SK-N-SH (cell line): ENCODE results near the gene NECTIN3. TPM values are rescaled to one million over a fixed set of nuclear protein-coding genes. Genes with fewer than 3 reads are reported as not detected.

Experiments used
- CTCF ChIA-PET: fragments of 300-600, 350-600 bp; formaldehyde crosslinking; extraction: SDS; loops from one replicate; lab custom pipeline; 2021; lab: Yijun Ruan, JAX
- POLR2A ChIA-PET: fragments of 350-600 bp; sonication (Branson Sonifier 250); formaldehyde crosslinking; extraction: SDS; loops from one replicate; lab custom pipeline; 2020; ENCODE audit warnings: antibody characterized with exemption, inconsistent platforms; lab: Yijun Ruan, JAX
- DNase-seq: peaks from one replicate; pipeline ENCODE4 v3.0.0; 2012
- H2AFZ ChIP-seq: fragments of 200-600 bp; sonication (generic); 2 replicates; pipeline ENCODE4 v1.8.1; 2016; ENCODE audit warnings: antibody characterized with exemption, mild to moderate bottlenecking, low read depth
- H3F3A ChIP-seq: fragments of 200-600 bp; sonication (generic); replicated peaks from 2 replicates; pipeline ENCODE3; 2016; ENCODE audit warnings: antibody characterized with exemption, mild to moderate bottlenecking; ENCODE audit not compliant: insufficient read depth
- H3K27ac ChIP-seq, 2 experiments: fragments of 200-500 bp in 1 of 2; fragments of 200-600 bp in 1 of 2; sonication (Bioruptor generic) in 1 of 2; sonication (generic), shearing (Covaris generic) in 1 of 2; 2 replicates each; pipeline versions ENCODE4 v1.5.1 to v1.6.1; 2014 to 2016; ENCODE audit warnings: low read depth in 2 of 2, inconsistent platforms in 1 of 2, low read length in 1 of 2, mild to moderate bottlenecking in 1 of 2, mixed read lengths in 1 of 2
- H3K27me3 ChIP-seq: fragments of 200-600 bp; sonication (generic), shearing (Covaris generic); 2 replicates; pipeline ENCODE4 v1.6.1; 2016; ENCODE audit warnings: mixed run types; ENCODE audit not compliant: insufficient read depth
- H3K36me3 ChIP-seq, 2 experiments: fragments of 200-500 bp in 1 of 2; fragments of 200-600 bp in 1 of 2; sonication (Bioruptor generic) in 1 of 2; sonication (generic) in 1 of 2; replicated peaks in 1 of 2; 2 replicates each; pipeline versions ENCODE3 to v1.5.1; 2014 to 2016; ENCODE audit warnings: low read length in 1 of 2, mild to moderate bottlenecking in 1 of 2; ENCODE audit not compliant: insufficient read depth in 2 of 2, control insufficient read depth in 1 of 2
- H3K4me1 ChIP-seq, 2 experiments: fragments of 200-500 bp in 1 of 2; fragments of 200-600 bp in 1 of 2; sonication (Bioruptor generic) in 1 of 2; sonication (generic), shearing (Covaris generic) in 1 of 2; 2 replicates each; pipeline versions ENCODE4 v1.5.1 to v1.6.1; 2014 to 2016; ENCODE audit warnings: low read depth in 1 of 2, low read length in 1 of 2, mixed run types in 1 of 2; ENCODE audit not compliant: insufficient read depth in 2 of 2, control insufficient read depth in 1 of 2
- H3K4me2 ChIP-seq: fragments of 200-600 bp; sonication (generic), shearing (Covaris generic); 2 replicates; pipeline ENCODE4 v1.6.1; 2017; ENCODE audit warnings: mixed run types
- H3K4me3 ChIP-seq, 2 experiments: fragments of 200-500 bp in 1 of 2; fragments of 200-600 bp in 1 of 2; sonication (Bioruptor generic) in 1 of 2; sonication (generic), shearing (Covaris generic) in 1 of 2; 2 replicates each; pipeline versions ENCODE4 v1.5.1 to v1.8.1; 2014 to 2016; ENCODE audit warnings: low read depth in 2 of 2, inconsistent platforms in 1 of 2, low read length in 1 of 2, mild to moderate bottlenecking in 1 of 2, mixed read lengths in 1 of 2, moderate library complexity in 1 of 2
- H3K79me2 ChIP-seq: fragments of 200-600 bp; sonication (generic); 2 replicates; pipeline ENCODE4 v1.8.1; 2017; ENCODE audit warnings: mild to moderate bottlenecking; ENCODE audit not compliant: insufficient read depth
- H3K9ac ChIP-seq: fragments of 200-600 bp; sonication (generic); 2 replicates; pipeline ENCODE4 v1.6.1; 2017; ENCODE audit warnings: mixed run types
- H3K9me2 ChIP-seq: fragments of 200-600 bp; sonication (generic); 2 replicates; pipeline ENCODE4 v1.6.1; 2017; ENCODE audit warnings: mixed run types
- H3K9me3 ChIP-seq: fragments of 200-600 bp; sonication (generic); 2 replicates; pipeline ENCODE4 v1.6.1; 2017; ENCODE audit warnings: mixed run types, mild to moderate bottlenecking, moderate library complexity
- H4K20me1 ChIP-seq: fragments of 200-600 bp; sonication (generic); 2 replicates; pipeline ENCODE4 v1.6.1; 2017; ENCODE audit warnings: mild to moderate bottlenecking, mixed run types; ENCODE audit not compliant: insufficient read depth
- CHD2 ChIP-seq: fragments of 150-350 bp; IDR thresholded peaks from 2 replicates; pipeline ENCODE4 v1.6.1; 2018; ENCODE audit warnings: low read length; ENCODE audit not compliant: partially characterized antibody
- ELF1 ChIP-seq: IDR thresholded peaks from 2 replicates; pipeline ENCODE4 v1.4.0; 2012
- EP300 ChIP-seq, 2 experiments: IDR thresholded peaks; 2 replicates each; pipeline versions ENCODE4 v1.4.0 to v1.6.1; 2012; ENCODE audit warnings: borderline replicate concordance in 1 of 2, low read depth in 1 of 2, low read length in 1 of 2
- FOSL2 ChIP-seq: IDR thresholded peaks from 2 replicates; pipeline ENCODE4 v1.4.0; 2012; ENCODE audit warnings: low read depth, mild to moderate bottlenecking, moderate library complexity, borderline replicate concordance
- FOXM1 ChIP-seq: IDR thresholded peaks from 2 replicates; pipeline ENCODE4 v1.4.0; 2012; ENCODE audit warnings: low read depth, mild to moderate bottlenecking
- GATA2 ChIP-seq: sonication (generic); formaldehyde crosslinking; IDR thresholded peaks from 2 replicates; pipeline ENCODE4 v1.5.0; 2020; ENCODE audit warnings: mild to moderate bottlenecking, missing genetic modification reagents
- IRF3 ChIP-seq: fragments of 150-350 bp; IDR thresholded peaks from 2 replicates; pipeline ENCODE4 v1.6.1; 2016; ENCODE audit warnings: mild to moderate bottlenecking, low read depth, low read length
- JUND ChIP-seq: IDR thresholded peaks from 2 replicates; pipeline ENCODE4 v1.4.0; 2012
- MAX ChIP-seq: IDR thresholded peaks from 2 replicates; pipeline ENCODE4 v1.4.0; 2012; ENCODE audit warnings: low read depth
- MXI1 ChIP-seq: IDR thresholded peaks from 2 replicates; pipeline ENCODE4 v1.6.1; 2012; ENCODE audit warnings: mild to moderate bottlenecking, low read depth, low read length, improper control_type of control experiment
- NRF1 ChIP-seq: IDR thresholded peaks from 2 replicates; pipeline ENCODE4 v1.6.1; 2012; ENCODE audit warnings: low read depth, mild to moderate bottlenecking, low read length
- POLR2AphosphoS5 ChIP-seq: IDR thresholded peaks from 2 replicates; pipeline ENCODE4 v1.6.1; 2012; ENCODE audit warnings: low read depth, low read length
- RAD21 ChIP-seq: IDR thresholded peaks from 2 replicates; pipeline ENCODE4 v1.6.1; 2012; ENCODE audit warnings: mild to moderate bottlenecking, low read length
- RCOR1 ChIP-seq: fragments of 150-350 bp; IDR thresholded peaks from 2 replicates; pipeline ENCODE4 v1.6.1; 2017; ENCODE audit warnings: antibody characterized with exemption, low read length
- RFX5 ChIP-seq: IDR thresholded peaks from 2 replicates; pipeline ENCODE4 v1.6.1; 2012; ENCODE audit warnings: mild to moderate bottlenecking, improper control_type of control experiment, low read length
- TAF1 ChIP-seq: IDR thresholded peaks from 2 replicates; pipeline ENCODE4 v1.6.1; 2012; ENCODE audit warnings: low read depth, mild to moderate bottlenecking, low read length, moderate library complexity, borderline replicate concordance
- TCF12 ChIP-seq: IDR thresholded peaks from 2 replicates; pipeline ENCODE4 v1.4.0; 2012
- USF2 ChIP-seq: fragments of 150-350 bp; IDR thresholded peaks from 2 replicates; pipeline ENCODE4 v1.6.1; 2017; ENCODE audit warnings: antibody characterized with exemption, low read length, low read depth, borderline replicate concordance
- WGBS: methylation state at CpG from one replicate; pipeline ENCODE4 v1.1.6; 2017; ENCODE audit warnings: low lambda C conversion rate; 5-methylcytosine and 5-hydroxymethylcytosine counted together
- polyA plus RNA-seq, 3 experiments: library from polyadenylated mRNA; depleted of rRNA; stranded (reverse); fragments of >200 nt; gene quantifications; 2 replicates each; pipeline ENCODE4 v1.2.3, GENCODE V29; 2012
- TF ChIP-seq, protein P1 (sequence below): IDR thresholded peaks from 2 replicates; pipeline ENCODE4; 2012
- TF ChIP-seq, protein P2 (sequence below): fragments of 200-600 bp; sonication (generic); IDR thresholded peaks from 2 replicates; pipeline ENCODE4 v1.6.1; 2017; ENCODE audit warnings: antibody characterized with exemption, mild to moderate bottlenecking, moderate library complexity
- TF ChIP-seq, protein P3 (sequence below): IDR thresholded peaks from 2 replicates; pipeline ENCODE4 v1.4.0; 2012; ENCODE audit warnings: low read depth, borderline replicate concordance

The NECTIN3 gene
- polyA plus RNA-seq, 1 of the 3 experiments (the other 2 are of a cell fraction), result 8.9 TPM

- 88% methylated on average over 1 of the region's 1 CpG for WGBS
- Histone ChIP-seq H3K36me3 (no peaks in the 10 kb centered on the region), H3K9ac (no peak overlapping the region), H3K9me2 (no peaks in the 10 kb centered on the region), H3K4me2 (no peak overlapping the region), H2AFZ (no peak overlapping the region), H3K4me1 (no peaks in the 10 kb centered on the region; a peak in 1 of 4 replicates), H3K4me3 (no peak overlapping the region), H3F3A (no peaks in the 10 kb centered on the region), H4K20me1 (no peaks in the 10 kb centered on the region), H3K79me2 (no peaks in the 10 kb centered on the region), H3K9me3 (no peaks in the 10 kb centered on the region), H3K27ac (no peak overlapping the region), H3K27me3 (no peaks in the 10 kb centered on the region)
- no peak for DNase-seq
- ChIA-PET POLR2A (no interaction called here), CTCF (interaction anchor here (0.7 to 1.5 kb wide), 2 partner anchors 11 to 20 kb away, joined by 3 read pairs; no protein-coding TSS in a partner anchor)
- TF ChIP-seq MAX (no peak), FOXM1 (no peak), FOSL2 (no peak), IRF3 (no peak), RCOR1 (no peak), JUND (no peak), TCF12 (no peak), ELF1 (no peak), RFX5 (no peak), TAF1 (no peak), USF2 (no peak), RAD21 (no peak)
- TF ChIP-seq, protein P1, sequence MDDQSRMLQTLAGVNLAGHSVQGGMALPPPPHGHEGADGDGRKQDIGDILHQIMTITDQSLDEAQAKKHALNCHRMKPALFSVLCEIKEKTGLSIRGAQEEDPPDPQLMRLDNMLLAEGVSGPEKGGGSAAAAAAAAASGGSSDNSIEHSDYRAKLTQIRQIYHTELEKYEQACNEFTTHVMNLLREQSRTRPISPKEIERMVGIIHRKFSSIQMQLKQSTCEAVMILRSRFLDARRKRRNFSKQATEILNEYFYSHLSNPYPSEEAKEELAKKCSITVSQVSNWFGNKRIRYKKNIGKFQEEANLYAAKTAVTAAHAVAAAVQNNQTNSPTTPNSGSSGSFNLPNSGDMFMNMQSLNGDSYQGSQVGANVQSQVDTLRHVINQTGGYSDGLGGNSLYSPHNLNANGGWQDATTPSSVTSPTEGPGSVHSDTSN, result no peak
- TF ChIP-seq, protein P2, sequence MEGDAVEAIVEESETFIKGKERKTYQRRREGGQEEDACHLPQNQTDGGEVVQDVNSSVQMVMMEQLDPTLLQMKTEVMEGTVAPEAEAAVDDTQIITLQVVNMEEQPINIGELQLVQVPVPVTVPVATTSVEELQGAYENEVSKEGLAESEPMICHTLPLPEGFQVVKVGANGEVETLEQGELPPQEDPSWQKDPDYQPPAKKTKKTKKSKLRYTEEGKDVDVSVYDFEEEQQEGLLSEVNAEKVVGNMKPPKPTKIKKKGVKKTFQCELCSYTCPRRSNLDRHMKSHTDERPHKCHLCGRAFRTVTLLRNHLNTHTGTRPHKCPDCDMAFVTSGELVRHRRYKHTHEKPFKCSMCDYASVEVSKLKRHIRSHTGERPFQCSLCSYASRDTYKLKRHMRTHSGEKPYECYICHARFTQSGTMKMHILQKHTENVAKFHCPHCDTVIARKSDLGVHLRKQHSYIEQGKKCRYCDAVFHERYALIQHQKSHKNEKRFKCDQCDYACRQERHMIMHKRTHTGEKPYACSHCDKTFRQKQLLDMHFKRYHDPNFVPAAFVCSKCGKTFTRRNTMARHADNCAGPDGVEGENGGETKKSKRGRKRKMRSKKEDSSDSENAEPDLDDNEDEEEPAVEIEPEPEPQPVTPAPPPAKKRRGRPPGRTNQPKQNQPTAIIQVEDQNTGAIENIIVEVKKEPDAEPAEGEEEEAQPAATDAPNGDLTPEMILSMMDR, result no peak
Observed at GRCh38 chr3:111215481-111215880, 143.9 kb downstream of the NECTIN3 start.

DNA sequence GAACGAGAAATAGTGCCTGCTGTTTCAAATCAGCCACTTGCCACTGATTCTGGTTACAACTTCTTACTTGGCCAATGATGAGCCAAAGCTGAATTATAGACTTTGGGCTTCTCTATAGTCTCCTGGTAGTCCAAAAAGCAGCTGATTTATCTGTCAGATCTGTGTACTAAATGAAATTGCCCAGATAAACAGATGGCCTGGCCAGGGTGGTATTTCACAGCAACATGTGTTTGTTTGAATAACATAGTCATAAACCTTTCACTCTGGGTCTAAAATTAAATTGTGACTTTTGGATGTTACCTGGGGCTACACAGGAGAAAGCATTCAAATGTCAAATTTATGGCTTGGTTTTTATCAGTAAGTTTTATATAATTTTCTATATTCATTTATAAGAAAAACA is 147.0 kb downstream of the NECTIN3 start:
- DNase-seq, result peak; percentile 42
- H3K4me1 ChIP-seq, result no peaks in the 10 kb centered on the region; a peak in 1 of 4 replicates
- peaks cover 6% of the 10 kb centered on the region for H3F3A ChIP-seq
- H4K20me1 ChIP-seq, result no peaks in the 10 kb centered on the region
- H3K4me3 ChIP-seq, result no peak overlapping the region
- H2AFZ ChIP-seq, result no peak overlapping the region
- no peaks in the 10 kb centered on the region for H3K9me3 ChIP-seq
- no peaks in the 10 kb centered on the region for H3K9me2 ChIP-seq
- POLR2A ChIA-PET, result no interaction called here
- no peaks in the 10 kb centered on the region for H3K27me3 ChIP-seq
- TF ChIP-seq, protein P3, sequence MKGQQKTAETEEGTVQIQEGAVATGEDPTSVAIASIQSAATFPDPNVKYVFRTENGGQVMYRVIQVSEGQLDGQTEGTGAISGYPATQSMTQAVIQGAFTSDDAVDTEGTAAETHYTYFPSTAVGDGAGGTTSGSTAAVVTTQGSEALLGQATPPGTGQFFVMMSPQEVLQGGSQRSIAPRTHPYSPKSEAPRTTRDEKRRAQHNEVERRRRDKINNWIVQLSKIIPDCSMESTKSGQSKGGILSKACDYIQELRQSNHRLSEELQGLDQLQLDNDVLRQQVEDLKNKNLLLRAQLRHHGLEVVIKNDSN, result no peak
- peak; percentile 98 for TF ChIP-seq GATA2 (CRISPR knock-in tag)
- peak; percentile 16; the same call in 1 of the 2 replicates for TF ChIP-seq RAD21
- no peak for TF ChIP-seq NRF1
- TF ChIP-seq EP300 (IDR thresholded peaks at IDR 0.05; ENCODE audit: borderline replicate concordance in 1 of 2, low read depth in 1 of 2, low read length in 1 of 2), result peak in 1 of 2 experiments; percentile 97; a peak in 2 of 4 replicates
- TF ChIP-seq POLR2AphosphoS5, result 0 out of 2 replicates have a peak, but pooled peaks have one; percentile 14
- peak; percentile 64; the same call in 1 of the 2 replicates for TF ChIP-seq MXI1
- TF ChIP-seq RCOR1, result peak; percentile 98
- 0 out of 2 replicates have a peak, but pooled peaks have one; percentile 14 for TF ChIP-seq TCF12
- TF ChIP-seq CHD2, result peak; percentile 52
- H3K9ac ChIP-seq, result no peak overlapping the region
- no peaks in the 10 kb centered on the region for H3K36me3 ChIP-seq
- H3K4me2 ChIP-seq, result no peak overlapping the region
- H3K27ac ChIP-seq, result no peak overlapping the region
- CTCF ChIA-PET, result interaction anchor here (1.5 kb wide), 1 partner anchor 10 kb away, joined by 3 read pairs; no protein-coding TSS in a partner anchor
- H3K79me2 ChIP-seq, result no peaks in the 10 kb centered on the region
- 10% methylated on average over 1 of the region's 1 CpG for WGBS
